WTC11 (cell line): ENCODE results near the gene TRABD. TPM values are rescaled to one million over a fixed set of nuclear protein-coding genes. Genes with fewer than 3 reads are reported as not detected.

Source experiments
- ATAC-seq: fragments of 200-7000 bp; cut with Tn5 transposase; 2 replicates; pipeline ENCODE4 v1.10.0; 2021; ENCODE audit warnings: mild to moderate bottlenecking, moderate library complexity
- CTCF ChIA-PET: fragments of 300-600 bp; sonication (Branson Sonifier 250); formaldehyde crosslinking; loops from one replicate; lab custom pipeline; 2021; ENCODE audit warnings: antibody characterized with exemption; lab: Charles Lee
- POLR2A ChIA-PET: fragments of 350-600 bp; sonication (Branson Sonifier 250); formaldehyde crosslinking; loops from one replicate; lab custom pipeline; 2021; ENCODE audit warnings: antibody characterized with exemption; lab: Charles Lee
- DNase-seq: peaks from one replicate; pipeline ENCODE4 v3.0.0; 2021; ENCODE audit warnings: low spot score
- H3K27ac Mint-ChIP-seq: 2 replicates; pipeline ENCODE4 v1.8.0; 2021; ENCODE audit warnings: mixed read lengths
- H3K27me3 Mint-ChIP-seq: 2 replicates; pipeline ENCODE4 v1.8.0; 2021; ENCODE audit warnings: low read depth, mild to moderate bottlenecking, moderate library complexity, mixed read lengths
- H3K36me3 Mint-ChIP-seq: 2 replicates; pipeline ENCODE4 v1.8.0; 2021; ENCODE audit warnings: mixed read lengths
- H3K4me1 Mint-ChIP-seq: 2 replicates; pipeline ENCODE4 v1.8.0; 2022; ENCODE audit warnings: mixed read lengths
- H3K4me3 Mint-ChIP-seq: 2 replicates; pipeline ENCODE4 v1.8.0; 2021; ENCODE audit warnings: mild to moderate bottlenecking, moderate library complexity, mixed read lengths
- H3K9me3 Mint-ChIP-seq: 2 replicates; pipeline ENCODE4 v1.8.0; 2021; ENCODE audit warnings: mixed read lengths
- CREB1 ChIP-seq: sonication (generic); formaldehyde crosslinking; IDR thresholded peaks from 2 replicates; pipeline ENCODE4 v1.8.0; 2023; ENCODE audit warnings: mild to moderate bottlenecking, missing genetic modification reagents
- E2F5 ChIP-seq: sonication (generic); formaldehyde crosslinking; IDR thresholded peaks from 2 replicates; pipeline ENCODE4 v1.8.1; 2022; ENCODE audit warnings: mild to moderate bottlenecking, moderate library complexity, missing genetic modification reagents
- ELF4 ChIP-seq: sonication (generic); formaldehyde crosslinking; IDR thresholded peaks from 2 replicates; pipeline ENCODE4 v1.8.1; 2022; ENCODE audit warnings: low read depth, mild to moderate bottlenecking, moderate library complexity, missing genetic modification reagents
- ESRRA ChIP-seq: sonication (generic); formaldehyde crosslinking; IDR thresholded peaks from 2 replicates; pipeline ENCODE4 v1.8.1; 2022; ENCODE audit warnings: mild to moderate bottlenecking, missing genetic modification reagents, borderline replicate concordance
- ETV6 ChIP-seq: sonication (generic); formaldehyde crosslinking; IDR thresholded peaks from 2 replicates; pipeline ENCODE4 v1.8.1; 2022; ENCODE audit warnings: mild to moderate bottlenecking, missing genetic modification reagents
- FOXJ3 ChIP-seq: sonication (generic); formaldehyde crosslinking; IDR thresholded peaks from 2 replicates; pipeline ENCODE4 v1.9.0; 2021; ENCODE audit warnings: missing genetic modification reagents, mild to moderate bottlenecking, borderline replicate concordance
- FOXK1 ChIP-seq: sonication (generic); formaldehyde crosslinking; IDR thresholded peaks from 2 replicates; pipeline ENCODE4 v1.8.0; 2022; ENCODE audit warnings: mild to moderate bottlenecking, moderate library complexity, missing genetic modification reagents
- IRF2 ChIP-seq: sonication (generic); formaldehyde crosslinking; IDR thresholded peaks from 2 replicates; pipeline ENCODE4 v1.8.0; 2022; ENCODE audit warnings: low read depth, missing genetic modification reagents, borderline replicate concordance
- JUN ChIP-seq: sonication (generic); formaldehyde crosslinking; IDR thresholded peaks from 2 replicates; pipeline ENCODE4 v1.8.0; 2023; ENCODE audit warnings: mild to moderate bottlenecking, missing genetic modification reagents
- KAT7 ChIP-seq: sonication (generic); formaldehyde crosslinking; IDR thresholded peaks from 2 replicates; pipeline ENCODE4 v1.8.1; 2023; ENCODE audit warnings: missing genetic modification reagents, mild to moderate bottlenecking, borderline replicate concordance
- NR3C1 ChIP-seq: sonication (generic); formaldehyde crosslinking; conservative IDR thresholded peaks from 2 replicates; pipeline ENCODE4 v1.8.1; 2023; ENCODE audit warnings: low read depth, mild to moderate bottlenecking, missing genetic modification reagents
- PREB ChIP-seq: sonication (generic); formaldehyde crosslinking; IDR thresholded peaks from 2 replicates; pipeline ENCODE4 v1.8.1; 2022; ENCODE audit warnings: mild to moderate bottlenecking, missing genetic modification reagents, moderate library complexity, borderline replicate concordance
- PRRX2 ChIP-seq: fragments of 250-450 bp; sonication (Bioruptor Pico); IDR thresholded peaks from 2 replicates; pipeline ENCODE4 v1.8.0; 2021; ENCODE audit warnings: mild to moderate bottlenecking
- SMAD4 ChIP-seq: sonication (generic); formaldehyde crosslinking; IDR thresholded peaks from 2 replicates; pipeline ENCODE4 v1.8.0; 2022; ENCODE audit warnings: mild to moderate bottlenecking, missing genetic modification reagents
- ZNF416 ChIP-seq: fragments of 250-450 bp; sonication (Bioruptor Pico); IDR thresholded peaks from 2 replicates; pipeline ENCODE4 v1.9.0; 2021; ENCODE audit warnings: mild to moderate bottlenecking, inconsistent platforms
- ZNF532 ChIP-seq: fragments of 250-450 bp; sonication (Bioruptor Pico); IDR thresholded peaks from 2 replicates; pipeline ENCODE4 v1.9.0; 2021; ENCODE audit warnings: mild to moderate bottlenecking, borderline replicate concordance
- total RNA-seq: library from RNA; stranded (reverse); gene quantifications from 3 replicates; pipeline ENCODE4 v1.2.3, GENCODE V29; 2021
- TF ChIP-seq, protein P1 (sequence below): fragments of 250-450 bp; sonication (Bioruptor Pico); conservative IDR thresholded peaks from 2 replicates; pipeline ENCODE4 v1.9.0; 2021; ENCODE audit warnings: mild to moderate bottlenecking
- TF ChIP-seq, protein P2 (sequence below): fragments of 250-450 bp; sonication (Bioruptor Pico); IDR thresholded peaks from 2 replicates; pipeline ENCODE4 v2.1.2; 2022; ENCODE audit warnings: mild to moderate bottlenecking, moderate library complexity
- TF ChIP-seq, protein P3 (sequence below): fragments of 250-450 bp; sonication (Bioruptor Pico); IDR thresholded peaks from 2 replicates; pipeline ENCODE4 v1.9.0; 2021; ENCODE audit warnings: mild to moderate bottlenecking

The TRABD gene
- total RNA-seq, 1 experiment from 2014 or later, result 90.4 TPM

GRCh38 chr22:50175921-50176849, 9.5 kb upstream of the TRABD start:
- TF ChIP-seq, protein P1, sequence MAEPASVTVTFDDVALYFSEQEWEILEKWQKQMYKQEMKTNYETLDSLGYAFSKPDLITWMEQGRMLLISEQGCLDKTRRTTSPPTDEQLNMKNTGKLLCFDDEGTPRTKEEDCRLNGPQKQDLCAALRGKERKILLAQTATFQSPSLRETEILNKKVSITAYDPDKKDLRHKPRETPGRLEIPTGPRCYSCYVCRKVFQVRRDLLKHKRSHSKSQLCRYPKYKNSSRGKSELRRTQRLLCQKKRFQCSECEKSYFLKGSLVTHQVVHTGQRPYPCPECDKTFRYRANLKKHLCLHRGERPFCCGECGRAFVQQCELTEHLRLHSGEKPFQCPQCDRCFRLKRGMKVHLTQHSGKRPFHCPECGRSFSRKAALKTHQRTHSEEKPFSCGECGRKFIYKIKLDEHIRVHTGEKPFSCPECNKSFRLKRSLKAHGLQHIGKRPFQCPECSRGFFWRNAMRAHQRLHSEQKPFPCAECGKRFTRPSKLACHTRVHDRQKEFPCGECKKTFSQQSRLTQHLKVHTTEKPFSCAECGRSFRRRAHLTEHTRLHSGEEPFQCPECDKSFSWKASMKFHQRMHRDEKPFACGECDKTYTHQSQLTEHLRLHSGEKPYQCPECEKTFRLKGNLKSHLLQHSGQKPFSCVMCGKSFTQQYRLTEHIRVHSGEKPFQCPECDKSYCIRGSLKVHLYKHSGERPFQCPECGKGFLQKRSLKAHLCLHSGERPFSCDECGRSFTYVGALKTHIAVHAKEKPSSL (CRISPR knock-in tag), result no peak
- TF ChIP-seq, protein P2, sequence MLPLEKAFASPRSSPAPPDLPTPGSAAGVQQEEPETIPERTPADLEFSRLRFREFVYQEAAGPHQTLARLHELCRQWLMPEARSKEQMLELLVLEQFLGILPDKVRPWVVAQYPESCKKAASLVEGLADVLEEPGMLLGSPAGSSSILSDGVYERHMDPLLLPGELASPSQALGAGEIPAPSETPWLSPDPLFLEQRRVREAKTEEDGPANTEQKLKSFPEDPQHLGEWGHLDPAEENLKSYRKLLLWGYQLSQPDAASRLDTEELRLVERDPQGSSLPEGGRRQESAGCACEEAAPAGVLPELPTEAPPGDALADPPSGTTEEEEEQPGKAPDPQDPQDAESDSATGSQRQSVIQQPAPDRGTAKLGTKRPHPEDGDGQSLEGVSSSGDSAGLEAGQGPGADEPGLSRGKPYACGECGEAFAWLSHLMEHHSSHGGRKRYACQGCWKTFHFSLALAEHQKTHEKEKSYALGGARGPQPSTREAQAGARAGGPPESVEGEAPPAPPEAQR (CRISPR knock-in tag), result no peak
- TF ChIP-seq, protein P3, sequence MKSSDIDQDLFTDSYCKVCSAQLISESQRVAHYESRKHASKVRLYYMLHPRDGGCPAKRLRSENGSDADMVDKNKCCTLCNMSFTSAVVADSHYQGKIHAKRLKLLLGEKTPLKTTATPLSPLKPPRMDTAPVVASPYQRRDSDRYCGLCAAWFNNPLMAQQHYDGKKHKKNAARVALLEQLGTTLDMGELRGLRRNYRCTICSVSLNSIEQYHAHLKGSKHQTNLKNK (CRISPR knock-in tag), result no peak
- no peak for TF ChIP-seq E2F5 (CRISPR knock-in tag)
- Mint-ChIP-seq H3K9me3 (no peaks in the 10 kb centered on the region), H3K27me3 (peaks cover 2% of the 10 kb centered on the region), H3K4me3 (no peak overlapping the region), H3K27ac (peak overlapping the region; percentile 27; the same call in 1 of the 2 replicates), H3K4me1 (0 out of 2 replicates have a peak, but pooled peaks cover under 1% of the 10 kb centered on the region), H3K36me3 (no peaks in the 10 kb centered on the region)
- POLR2A ChIA-PET, result no interaction called here
- ATAC-seq, result no peak
- no peak for DNase-seq
- CTCF ChIA-PET, result interaction anchor here (0.7 to 1.1 kb wide), 3 partner anchors 28 to 120 kb away, joined by 3 to 5 read pairs (median 4); no protein-coding TSS in a partner anchor

DNA sequence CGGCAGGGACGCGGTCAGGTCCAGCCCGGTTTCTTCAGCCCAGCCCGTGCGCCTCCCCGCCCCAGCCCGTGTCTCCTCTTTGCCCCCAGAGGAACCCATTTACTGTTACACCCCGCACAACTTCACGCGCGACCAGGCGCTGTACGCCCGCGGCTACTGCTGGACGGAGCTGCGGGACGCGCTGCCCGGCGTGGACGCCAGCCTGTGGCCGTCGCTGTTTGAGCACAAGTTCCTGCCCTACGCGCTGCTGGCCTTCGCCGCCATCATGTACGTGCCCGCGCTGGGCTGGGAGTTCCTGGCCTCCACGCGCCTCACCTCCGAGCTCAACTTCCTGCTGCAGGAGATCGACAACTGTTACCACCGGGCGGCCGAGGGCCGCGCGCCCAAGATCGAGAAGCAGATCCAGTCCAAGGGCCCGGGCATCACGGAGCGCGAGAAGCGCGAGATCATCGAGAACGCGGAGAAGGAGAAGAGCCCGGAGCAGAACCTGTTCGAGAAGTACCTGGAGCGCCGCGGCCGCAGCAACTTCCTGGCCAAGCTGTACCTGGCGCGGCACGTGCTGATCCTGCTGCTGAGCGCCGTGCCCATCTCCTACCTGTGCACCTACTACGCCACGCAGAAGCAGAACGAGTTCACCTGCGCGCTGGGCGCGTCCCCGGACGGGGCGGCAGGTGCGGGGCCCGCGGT, 8.7 kb upstream of the TRABD start:
- DNase-seq (no peak), ATAC-seq (no peak)
- Mint-ChIP-seq H3K4me3 (no peak overlapping the region), H3K27me3 (no peaks in the 10 kb centered on the region), H3K4me1 (no peaks in the 10 kb centered on the region), H3K36me3 (no peaks in the 10 kb centered on the region), H3K9me3 (no peaks in the 10 kb centered on the region), H3K27ac (no peak overlapping the region)
- ChIA-PET CTCF (interaction anchor here (0.7 to 1.0 kb wide), 2 partner anchors 30 to 120 kb away, joined by 3 to 4 read pairs; no protein-coding TSS in a partner anchor), POLR2A (no interaction called here)
- no peak for TF ChIP-seq SMAD4 (CRISPR knock-in tag)
- no peak for TF ChIP-seq KAT7 (CRISPR knock-in tag)
- TF ChIP-seq FOXK1 (CRISPR knock-in tag), result no peak
- no peak for TF ChIP-seq ESRRA (CRISPR knock-in tag)
- TF ChIP-seq ELF4, result no peak
- no peak for TF ChIP-seq PRRX2 (CRISPR knock-in tag)
- no peak for TF ChIP-seq JUN
- no peak for TF ChIP-seq FOXJ3 (CRISPR knock-in tag)
- TF ChIP-seq ETV6 (CRISPR knock-in tag), result no peak
- TF ChIP-seq ZNF532 (CRISPR knock-in tag), result no peak
- no peak for TF ChIP-seq CREB1 (CRISPR knock-in tag)
- TF ChIP-seq IRF2 (CRISPR knock-in tag), result no peak
- no peak for TF ChIP-seq ZNF416 (CRISPR knock-in tag)
- no peak for TF ChIP-seq NR3C1
- no peak for TF ChIP-seq PREB (CRISPR knock-in tag)
